DMS79 (cell line): ENCODE results near the gene GTSE1.
"Not testable (repeated sequence)": the region's sequence is repeated elsewhere in the genome, so short reads cannot be mapped to it uniquely, and the experiment has no call there.

Experiments used
- DNase-seq: peaks from one replicate; lab custom pipeline; 2025; lab: John Stamatoyannopoulos, UW

The GTSE1 gene

DNA sequence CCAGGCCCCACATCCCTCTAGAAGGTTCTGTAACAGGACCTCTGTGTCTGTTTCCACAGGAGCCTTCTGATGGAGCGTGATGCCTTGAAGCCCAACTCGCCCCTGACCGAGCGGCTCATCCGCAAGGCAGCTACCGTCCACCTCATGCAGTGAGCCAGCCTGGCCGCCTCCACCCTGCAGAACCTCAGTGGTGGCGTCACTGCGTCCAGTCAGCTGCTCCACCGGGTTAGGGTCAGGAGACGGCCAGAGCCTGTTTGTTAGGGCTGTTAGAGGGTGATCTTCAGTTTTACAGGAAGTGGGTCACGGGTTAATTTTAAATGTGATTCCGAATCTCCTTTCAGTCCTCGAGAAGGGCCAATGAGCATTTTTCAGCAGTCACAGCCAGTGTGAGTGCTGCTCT is 3.9 kb upstream of the GTSE1 start:
- no peak for DNase-seq

DNA sequence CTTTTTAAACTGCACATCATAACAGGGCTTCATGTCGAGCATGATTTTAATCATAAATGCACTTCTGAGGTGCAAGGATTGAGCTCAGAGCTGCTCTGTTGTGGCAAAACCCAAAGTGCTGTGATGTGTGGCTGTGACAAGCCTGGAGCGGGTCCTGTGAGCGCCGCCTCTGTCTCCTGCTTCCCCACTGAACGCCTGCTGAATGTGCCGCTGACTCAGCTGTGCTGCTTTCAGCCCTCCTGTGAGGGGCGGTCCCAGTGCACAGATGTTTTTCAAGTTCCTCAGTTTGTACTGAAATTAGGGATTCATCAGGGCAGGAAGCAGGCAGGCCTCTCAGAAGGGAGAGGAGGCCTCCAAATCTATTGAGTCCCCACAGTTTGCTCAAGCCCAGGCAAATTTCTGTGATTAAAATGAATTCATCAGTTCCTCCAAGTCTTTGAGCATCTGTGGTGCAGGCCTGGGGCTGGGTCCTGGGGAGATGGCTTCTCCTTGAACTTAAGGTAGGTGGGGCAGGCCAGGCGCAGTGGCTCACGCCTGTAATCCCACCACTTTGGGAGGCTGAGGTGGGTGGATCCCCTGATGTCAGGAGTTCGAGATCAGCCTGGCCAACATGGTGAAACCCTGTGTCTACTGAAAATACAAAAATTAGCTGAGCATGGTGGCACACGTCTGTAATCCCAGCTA is 3.0 kb upstream of the GTSE1 start:
- DNase-seq = no peak

DNA sequence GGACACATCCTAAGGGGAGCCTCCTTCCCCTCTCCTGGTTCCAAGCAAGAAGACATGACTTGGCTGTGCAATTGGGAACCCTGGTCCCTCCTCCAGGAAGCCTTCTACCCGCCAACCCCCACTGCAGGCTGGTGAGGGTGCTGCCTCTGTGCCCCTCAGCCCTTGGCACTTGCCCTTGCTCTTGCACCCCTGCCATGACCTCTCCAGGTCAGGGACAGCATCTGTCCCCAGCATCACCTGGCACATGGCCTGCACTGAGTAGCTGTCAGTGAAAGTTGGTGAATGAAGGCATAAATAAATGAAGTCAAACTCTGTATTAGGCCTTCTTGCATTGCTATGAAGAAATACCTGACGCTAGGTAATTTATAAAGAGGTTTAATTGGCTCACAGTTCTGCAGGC is 1.9 kb upstream of the GTSE1 start:
- DNase-seq = no peak

DNA sequence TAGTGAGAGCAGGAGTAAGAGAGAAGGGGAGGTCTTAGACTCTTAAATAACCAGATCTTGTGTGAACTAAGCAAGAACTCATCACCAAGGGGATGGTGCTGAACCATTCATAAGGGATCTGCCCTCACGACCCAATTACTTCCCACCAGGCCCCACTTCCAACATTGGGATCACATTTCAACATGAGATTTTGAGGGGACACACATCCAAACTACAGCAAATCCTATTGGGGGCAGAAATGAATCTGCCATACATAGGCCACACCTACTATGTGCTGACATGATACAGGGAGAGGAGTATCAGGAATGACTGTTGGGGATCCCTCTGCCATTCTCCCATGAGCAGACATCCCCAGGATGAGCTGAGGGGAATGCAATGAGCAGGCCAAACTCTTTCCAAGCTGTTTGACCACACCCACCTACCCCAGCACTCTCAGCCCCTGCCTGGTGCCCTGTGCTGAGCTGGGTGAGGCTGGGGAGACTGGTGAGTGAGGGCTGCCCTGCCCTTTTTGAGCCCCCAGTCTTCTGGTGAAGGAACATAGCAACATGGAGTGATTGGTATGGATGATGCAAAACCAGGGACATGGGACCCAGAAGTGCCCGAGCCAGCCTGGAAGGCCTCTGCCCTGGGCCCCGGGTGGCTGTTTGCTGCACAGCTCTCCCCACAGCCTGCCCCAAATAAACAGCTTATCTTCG is 1.2 kb upstream of the GTSE1 start:
- DNase-seq = no peak

DNA sequence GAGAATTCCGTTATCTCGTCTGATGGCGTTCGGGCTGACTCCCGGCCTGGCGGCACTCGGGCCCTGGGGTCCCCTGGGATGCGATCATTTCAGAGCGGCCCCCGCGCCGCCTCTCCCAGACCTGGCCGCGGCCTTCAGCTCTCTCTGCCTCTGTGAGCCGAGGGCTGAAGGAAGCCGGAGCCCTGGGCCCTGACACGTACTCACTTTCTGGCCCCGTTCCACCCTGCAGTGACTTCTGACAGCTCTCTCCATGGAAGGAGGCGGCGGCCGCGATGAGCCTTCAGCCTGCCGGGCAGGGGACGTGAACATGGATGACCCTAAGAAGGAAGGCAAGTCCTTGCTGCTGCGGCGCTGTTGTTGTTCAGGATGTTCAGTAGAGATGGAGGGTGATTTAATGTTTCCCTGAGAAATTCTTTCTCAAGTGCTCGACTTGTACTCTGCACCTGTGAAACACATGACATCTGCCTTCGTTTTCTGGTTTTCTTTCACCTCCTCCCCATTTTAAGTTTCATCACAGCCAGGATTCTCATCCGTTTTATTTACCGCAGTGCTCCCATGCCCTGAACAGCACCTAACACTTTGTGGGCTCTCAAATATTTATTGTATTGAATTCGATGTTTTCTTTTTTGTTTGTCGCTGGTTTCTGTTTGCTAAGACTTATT is 612 bp downstream of the GTSE1 start:
- DNase-seq = no peak

DNA sequence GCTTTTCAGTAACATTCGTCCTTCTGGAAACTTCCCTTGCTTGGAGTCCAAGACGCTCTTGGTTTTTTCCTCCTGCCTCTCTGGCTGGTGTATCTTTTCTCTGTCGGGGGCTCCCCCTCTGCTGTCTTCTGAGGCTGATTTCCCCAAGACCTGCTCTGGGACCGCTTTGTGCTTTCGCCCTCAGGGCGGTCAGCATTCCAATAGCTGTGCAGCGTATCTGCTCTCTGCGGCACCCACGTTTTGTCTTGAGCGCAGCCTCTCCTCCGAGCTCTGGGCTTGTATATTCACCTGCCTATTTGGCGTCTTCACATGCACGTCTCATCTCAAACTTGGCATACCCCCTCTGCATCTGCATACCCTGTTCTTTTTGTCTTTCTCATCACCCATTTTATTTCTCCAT is 2.4 kb downstream of the GTSE1 start:
- DNase-seq = no peak

DNA sequence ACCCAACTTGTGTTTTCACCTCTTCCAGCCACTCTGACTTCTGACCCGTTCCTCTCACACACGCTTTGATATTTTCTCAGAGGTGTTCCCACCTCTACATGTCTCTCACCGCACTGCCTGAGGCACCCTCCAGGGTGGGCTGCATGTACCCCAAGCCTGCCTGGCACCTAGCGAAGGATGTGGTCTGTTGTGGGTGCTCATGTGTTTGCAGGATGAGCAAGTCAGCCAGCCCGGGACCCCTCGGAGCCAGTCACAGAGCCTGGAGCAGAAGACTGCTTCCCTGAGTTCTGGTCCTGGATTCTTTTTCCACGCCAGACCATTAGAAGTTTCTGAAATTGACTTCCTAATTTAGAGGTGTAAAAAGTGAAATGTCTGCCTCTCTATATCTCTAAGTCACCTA is 3.8 kb downstream of the GTSE1 start:
- no peak for DNase-seq

DNA sequence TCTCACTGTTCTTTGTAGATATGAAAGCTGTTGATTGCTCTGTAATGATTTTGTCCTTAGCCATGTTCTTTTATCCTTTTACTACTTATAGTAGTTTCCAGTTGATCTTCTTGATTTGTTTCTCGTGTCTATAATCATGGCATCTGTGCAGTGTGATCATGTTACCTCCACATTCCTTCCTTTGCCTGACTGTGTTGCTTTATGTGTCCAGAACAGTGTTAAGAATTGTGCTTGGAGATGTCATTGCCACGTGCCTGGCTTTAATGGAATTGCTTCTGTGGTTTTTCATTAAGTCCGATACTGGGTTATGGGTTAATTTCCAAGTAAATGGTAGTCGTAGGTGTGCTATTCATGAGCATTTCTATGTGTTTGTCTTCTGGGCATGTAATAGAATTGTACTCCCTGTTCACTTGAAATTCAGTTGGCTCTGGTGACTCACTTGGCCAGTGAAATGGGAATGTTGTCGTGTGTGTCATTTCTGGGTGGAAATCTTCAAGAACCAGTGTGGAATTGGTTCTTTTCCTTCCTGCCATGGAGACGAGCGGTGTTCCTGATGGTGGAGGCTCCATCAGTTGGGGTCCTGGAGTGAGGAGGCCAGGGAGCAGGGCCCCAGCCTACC is 6.8 kb downstream of the GTSE1 start:
- DNase-seq = no peak

DNA sequence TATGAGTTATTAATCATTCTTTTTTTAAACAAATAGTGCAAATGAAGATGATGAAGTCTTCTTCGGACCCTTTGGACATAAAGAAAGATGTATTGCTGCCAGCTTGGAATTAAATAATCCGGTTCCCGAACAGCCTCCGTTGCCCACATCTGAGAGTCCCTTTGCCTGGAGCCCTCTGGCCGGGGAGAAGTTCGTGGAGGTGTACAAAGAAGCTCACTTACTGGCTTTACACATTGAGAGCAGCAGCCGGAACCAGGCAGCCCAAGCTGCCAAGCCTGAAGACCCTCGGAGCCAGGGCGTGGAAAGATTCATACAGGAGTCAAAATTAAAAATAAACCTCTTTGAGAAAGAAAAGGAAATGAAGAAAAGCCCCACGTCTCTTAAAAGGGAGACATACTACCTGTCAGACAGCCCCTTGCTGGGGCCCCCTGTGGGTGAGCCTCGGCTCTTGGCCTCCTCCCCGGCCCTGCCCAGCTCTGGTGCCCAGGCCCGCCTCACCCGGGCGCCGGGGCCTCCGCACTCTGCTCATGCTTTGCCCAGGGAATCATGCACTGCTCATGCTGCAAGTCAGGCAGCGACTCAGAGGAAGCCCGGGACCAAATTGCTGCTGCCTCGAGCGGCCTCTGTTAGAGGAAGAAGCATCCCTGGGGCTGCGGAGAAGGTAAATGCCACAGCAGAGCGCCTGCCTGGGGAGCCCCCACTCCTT is 11.8 kb downstream of the GTSE1 start:
- no peak for DNase-seq

DNA sequence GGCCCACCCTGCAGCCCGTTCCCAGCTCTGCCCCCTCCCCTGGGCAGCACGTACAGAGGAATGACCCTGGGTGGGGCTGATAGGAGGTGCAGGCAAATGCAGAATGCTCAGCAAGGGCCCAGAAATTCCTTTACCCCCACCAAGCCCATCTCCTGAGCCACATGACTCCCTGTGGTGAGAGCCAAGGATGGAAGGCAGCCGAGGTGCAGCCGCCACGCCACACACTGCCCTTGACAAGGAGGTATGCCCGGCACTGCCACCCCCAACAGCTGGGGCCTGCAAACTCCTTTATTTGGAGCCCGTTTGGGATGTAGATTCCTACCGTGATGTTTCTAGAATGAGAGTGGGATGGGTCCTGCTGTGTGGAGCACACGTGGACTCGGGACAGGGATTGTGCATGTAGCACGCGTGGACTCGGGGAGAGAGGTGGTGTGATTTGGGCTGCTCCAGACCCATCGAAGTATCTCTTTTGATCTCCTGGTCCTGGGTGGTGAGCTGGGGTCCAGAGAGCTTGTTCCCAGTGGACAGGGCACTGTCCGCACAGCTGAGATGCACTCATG is 12.9 kb downstream of the GTSE1 start:
- no peak for DNase-seq

DNA sequence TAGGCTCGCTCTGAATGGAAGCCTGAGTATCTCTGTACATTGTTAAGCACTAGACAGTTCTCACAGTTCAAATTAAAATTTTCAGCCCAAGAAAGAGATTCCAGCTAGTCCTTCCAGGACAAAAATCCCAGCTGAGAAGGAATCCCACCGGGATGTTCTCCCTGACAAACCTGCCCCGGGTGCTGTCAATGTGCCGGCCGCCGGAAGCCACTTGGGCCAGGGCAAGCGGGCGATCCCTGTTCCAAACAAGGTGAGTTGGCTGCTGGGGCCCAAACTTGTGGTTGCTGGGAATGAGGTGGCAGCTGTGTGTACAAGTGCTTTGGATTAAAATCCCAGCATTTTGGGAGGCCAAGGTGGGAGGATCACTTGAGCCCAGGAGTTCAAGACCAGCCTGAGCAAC is 15.4 kb downstream of the GTSE1 start:
- DNase-seq = no peak

DNA sequence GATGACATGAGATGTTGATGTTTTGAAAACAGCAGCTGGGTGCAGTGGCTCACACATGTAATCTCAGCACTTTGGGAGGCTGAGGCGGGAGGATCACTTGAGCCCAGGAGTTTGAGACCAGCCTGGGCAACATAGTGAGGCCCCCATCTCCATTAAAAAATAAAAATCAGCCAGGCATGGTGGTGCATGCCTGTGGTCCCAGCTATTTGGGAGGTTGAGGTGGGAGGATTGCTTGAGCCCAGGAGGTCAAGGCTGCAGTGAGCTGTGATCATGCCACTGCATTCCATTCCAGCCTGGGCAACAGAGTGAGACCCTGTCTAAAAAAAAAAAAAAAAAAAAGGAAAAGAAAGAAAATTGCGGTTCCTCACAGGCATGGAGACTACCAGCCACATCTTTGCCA is 16.2 kb downstream of the GTSE1 start:
- not testable (repeated sequence) for DNase-seq

DNA sequence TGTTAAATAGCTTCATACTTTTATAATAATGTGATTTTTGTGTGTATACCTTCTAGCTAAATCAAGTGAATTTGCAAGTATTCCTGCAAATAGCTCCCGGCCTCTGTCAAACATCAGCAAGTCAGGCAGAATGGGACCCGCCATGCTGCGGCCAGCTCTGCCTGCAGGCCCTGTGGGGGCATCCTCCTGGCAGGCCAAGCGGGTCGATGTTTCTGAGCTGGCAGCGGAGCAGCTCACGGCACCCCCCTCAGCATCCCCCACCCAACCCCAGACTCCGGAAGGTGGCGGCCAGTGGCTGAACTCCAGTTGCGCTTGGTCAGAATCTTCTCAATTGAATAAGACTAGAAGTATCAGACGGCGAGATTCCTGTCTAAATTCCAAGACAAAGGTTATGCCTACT is 19.3 kb downstream of the GTSE1 start:
- DNase-seq = no peak

DNA sequence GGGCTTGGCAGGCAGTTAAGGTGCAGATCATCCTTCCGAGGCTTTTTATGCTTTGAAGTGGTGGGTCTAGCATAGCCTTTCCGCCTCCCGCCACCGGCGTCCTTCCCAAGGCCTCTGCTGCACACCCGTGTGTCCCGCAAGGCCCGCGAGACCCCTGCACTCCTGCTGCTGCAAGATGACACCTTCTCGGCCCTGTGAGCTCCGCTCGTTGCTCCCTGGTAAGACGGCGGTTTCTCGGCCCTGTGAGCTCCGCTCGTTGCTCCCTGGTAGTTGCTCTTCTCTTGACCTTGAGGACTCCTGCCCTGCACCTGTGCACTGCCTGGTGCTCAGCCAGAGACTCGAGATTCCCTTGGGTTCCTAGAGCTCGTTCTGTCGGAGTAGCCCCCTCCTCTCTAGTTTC is 21.0 kb downstream of the GTSE1 start:
- no peak for DNase-seq

DNA sequence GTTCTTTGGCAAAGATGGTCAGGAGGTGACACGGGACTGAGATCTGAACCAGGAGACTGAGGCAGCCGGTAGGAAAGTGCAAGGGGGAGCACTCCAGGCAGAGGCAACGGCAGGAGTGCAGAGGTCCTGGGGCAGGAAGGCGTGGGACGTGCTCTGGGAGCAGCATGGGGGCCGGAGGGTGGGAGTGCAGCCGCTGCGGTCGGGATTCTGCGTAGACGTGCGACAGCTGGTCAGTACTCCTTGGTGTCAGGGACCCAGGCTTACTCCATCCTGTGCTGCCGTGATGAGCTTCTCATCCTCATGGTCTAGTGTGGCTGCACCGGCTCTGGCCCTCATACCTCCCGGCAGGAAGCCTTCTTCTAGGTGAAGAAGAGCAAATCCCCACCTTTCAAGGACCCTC is 21.9 kb downstream of the GTSE1 start:
- DNase-seq = no peak

DNA sequence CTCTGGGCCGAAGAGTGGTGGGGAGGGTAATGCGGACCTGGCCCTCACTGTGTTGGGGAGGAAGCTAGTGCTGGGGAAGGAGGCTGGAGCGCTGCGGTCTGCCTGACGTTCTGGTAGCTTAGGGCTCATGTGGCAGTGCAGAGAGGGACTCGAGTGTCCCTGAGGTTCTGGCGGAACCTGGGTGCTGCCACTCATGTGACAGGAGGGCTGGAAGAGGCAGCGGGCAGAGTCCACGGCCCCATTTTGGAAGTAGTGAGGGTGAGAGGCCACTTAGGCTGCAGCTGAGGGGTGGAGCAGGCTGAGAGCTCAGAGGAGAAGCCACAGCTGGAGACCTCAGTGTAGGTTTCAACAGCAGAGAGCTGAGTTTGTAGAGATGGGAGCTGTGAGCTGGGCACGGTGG is 22.6 kb downstream of the GTSE1 start:
- no peak for DNase-seq

DNA sequence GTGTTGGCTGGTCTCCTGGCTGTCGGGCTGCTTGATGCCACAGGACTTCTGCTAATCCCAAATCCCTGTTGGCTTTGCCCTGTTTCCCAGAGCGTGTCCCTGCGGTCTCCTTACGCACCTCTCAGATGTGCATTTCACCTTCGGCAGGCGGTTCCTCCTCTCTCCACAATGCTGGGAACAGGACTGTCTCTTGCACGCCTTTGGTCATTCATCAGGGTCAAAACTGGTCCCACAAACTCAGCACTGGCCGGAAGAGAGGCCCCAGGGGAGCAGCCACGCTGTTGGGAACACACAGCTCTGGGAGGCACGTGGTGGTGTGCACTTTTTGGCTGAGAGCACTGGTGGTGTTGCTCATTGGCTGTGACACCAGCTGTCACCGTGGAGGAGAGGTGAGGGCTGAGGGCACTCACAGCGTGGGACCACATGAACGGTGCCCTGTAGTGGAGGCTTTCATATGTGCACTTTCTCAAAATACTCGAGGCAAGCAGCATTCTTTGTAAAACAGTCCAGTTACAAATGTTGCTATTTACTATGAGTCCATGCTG is 23.6 kb downstream of the GTSE1 start:
- DNase-seq = no peak

DNA sequence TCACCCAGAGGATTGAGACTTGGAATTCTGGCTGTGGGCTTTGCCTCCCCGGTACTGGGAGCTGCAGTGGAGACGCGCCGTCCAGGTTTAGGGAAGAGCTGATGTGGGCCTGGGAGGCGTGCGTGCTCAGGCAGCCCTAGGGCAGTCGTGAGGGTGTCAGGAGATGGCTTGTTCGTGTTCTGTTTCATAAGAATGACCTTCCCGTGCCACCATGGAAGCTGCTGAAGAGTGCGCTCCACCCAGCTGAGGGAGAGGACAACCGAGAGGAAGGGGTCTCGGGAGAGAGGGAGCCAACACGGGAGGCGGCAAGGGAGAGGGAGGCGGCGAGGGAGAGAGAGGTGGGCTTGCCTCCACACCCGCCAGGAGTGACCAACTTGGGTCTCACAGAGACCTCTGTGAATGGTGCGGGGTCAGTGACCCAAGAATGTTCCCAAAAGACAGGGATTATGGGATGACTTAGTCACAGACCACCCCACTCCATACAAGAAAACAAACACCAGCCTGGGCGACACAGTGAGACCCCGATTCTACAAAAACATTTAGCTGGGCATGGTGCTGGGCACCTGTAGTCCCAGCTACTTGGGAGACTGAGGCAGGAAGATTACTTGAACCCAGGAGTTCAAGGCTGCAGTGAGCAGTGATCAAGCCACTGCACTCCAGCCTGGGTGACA is 24.2 kb downstream of the GTSE1 start:
- no peak for DNase-seq

DNA sequence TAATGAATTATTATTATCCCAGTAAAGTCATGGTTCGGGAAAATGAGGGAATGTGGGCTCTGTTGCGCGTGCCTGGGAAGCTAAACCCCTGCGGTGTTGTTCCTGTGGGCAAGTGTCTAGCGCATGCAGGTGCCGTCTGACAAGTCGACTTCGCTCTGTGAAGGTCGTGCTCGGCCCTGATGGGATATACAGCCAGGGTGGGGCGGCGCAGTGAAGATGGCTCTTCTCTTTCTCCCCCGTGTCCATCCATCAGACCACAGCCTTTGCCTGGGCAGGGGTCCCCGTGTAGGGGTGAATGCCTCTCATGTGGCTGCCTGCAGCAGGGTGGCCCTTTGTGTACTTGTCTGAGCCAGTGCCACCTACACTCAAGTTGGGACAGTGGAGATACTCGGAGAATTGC is 26.0 kb downstream of the GTSE1 start:
- DNase-seq = no peak

DNA sequence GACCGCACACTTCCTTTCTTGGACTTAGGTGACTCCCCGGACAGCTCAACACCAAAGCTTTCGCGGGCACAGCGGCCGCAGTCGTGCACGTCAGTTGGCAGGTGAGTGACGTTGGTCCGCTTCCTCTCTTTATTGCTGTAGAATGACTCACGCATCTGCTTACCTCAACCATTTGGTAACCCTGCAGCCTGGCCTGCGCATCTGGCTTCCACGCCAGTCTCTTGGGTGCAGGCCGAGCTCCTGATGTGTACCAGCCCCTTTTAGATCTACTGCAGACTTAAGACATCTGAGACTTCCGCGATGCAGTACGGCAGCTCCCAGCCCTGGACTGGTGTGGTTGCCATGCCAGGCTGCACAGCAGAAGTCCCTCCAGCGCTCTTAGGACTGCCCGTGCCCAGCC is 26.5 kb downstream of the GTSE1 start:
- no peak for DNase-seq

DNA sequence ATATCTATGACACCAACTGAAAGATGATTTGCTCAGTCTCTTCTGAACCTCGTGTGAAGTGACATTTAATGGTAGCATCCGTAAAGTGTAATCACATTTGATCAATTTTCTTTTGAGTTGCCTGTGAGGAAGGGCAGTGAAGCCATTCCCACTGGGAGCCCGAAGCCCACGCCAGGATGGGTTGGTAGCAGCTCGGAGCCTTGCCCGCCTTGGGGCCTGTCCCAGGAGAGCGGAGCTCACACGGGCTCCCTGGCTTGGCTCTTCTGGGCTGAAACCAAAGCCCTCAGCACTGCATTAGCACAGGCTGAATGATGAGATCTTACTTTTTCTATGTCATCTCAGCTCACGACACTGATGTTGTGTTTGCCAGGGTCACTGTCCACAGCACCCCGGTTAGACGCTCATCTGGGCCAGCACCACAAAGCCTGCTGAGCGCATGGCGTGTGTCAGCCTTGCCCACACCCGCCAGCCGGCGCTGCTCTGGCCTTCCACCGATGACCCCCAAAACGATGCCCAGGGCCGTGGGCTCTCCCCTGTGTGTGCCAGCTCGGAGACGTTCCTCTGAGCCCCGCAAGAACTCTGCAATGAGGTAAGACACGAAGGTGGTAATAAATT is 29.5 kb downstream of the GTSE1 start:
- no peak for DNase-seq
